ACC112 (cell line): ENCODE measurements around the gene ZSCAN22.
"Not testable (repeated sequence)": the region's sequence is repeated elsewhere in the genome, so short reads cannot be mapped to it uniquely, and the experiment has no call there.

Source experiments
- H2AFZ ChIP-seq: fragments of 200-600 bp; sonication (generic); one replicate; pipeline ENCODE4 v1.6.0; 2017; ENCODE audit warnings: antibody characterized with exemption, low read length; ENCODE audit not compliant: unreplicated experiment
- H3K27ac ChIP-seq: fragments of 200-600 bp; sonication (generic); 2 replicates; pipeline ENCODE4 v1.5.1; 2014; ENCODE audit warnings: low read depth, mild to moderate bottlenecking, antibody characterized with exemption, low read length, moderate library complexity
- H3K27me3 ChIP-seq: fragments of 200-600 bp; sonication (generic); 2 replicates; pipeline ENCODE4 v1.6.1; 2014; ENCODE audit warnings: mild to moderate bottlenecking, antibody characterized with exemption, low read length, moderate library complexity, mixed read lengths; ENCODE audit not compliant: insufficient read depth
- H3K36me3 ChIP-seq: fragments of 200-600 bp; sonication (generic); 2 replicates; pipeline ENCODE4 v1.6.1; 2016; ENCODE audit warnings: mild to moderate bottlenecking, antibody characterized with exemption, low read length, moderate library complexity, mixed read lengths; ENCODE audit not compliant: insufficient read depth
- H3K4me1 ChIP-seq: fragments of 200-600 bp; sonication (generic); one replicate; pipeline ENCODE4 v1.6.1; 2016; ENCODE audit warnings: low read length, mixed read lengths; ENCODE audit not compliant: insufficient read depth, unreplicated experiment, control insufficient read depth
- H3K4me3 ChIP-seq: fragments of 200-600 bp; sonication (generic); 2 replicates; pipeline ENCODE4 v1.5.1; 2014; ENCODE audit warnings: mild to moderate bottlenecking, low read depth, low read length
- H3K79me2 ChIP-seq: fragments of 200-600 bp; sonication (generic); one replicate; pipeline ENCODE4 v1.6.0; 2016; ENCODE audit warnings: low read length; ENCODE audit not compliant: control insufficient read depth, unreplicated experiment, insufficient read depth

ZSCAN22 gene

GRCh38 chr19:58362272-58362994, 35.6 kb downstream of the ZSCAN22 start, which contains the start of gene ZNF497:
TSS of gene ZNF497 (minus strand) at chr19:58362751. CDS start at chr19:58357635, 5,116 bp downstream.
- H3K27me3 ChIP-seq = no peaks in the 10 kb centered on the region
- peak within 1 kb of the TSS; percentile 94 for H2AFZ ChIP-seq
- H3K4me1 ChIP-seq = no peaks in the 10 kb centered on the region
- peak within 1 kb of the TSS; percentile 89 for H3K27ac ChIP-seq
- H3K4me3 ChIP-seq = peak within 1 kb of the TSS; percentile 92
- H3K36me3 ChIP-seq = no peaks in the 10 kb centered on the region
- no peaks in the 10 kb centered on the region for H3K79me2 ChIP-seq

DNA sequence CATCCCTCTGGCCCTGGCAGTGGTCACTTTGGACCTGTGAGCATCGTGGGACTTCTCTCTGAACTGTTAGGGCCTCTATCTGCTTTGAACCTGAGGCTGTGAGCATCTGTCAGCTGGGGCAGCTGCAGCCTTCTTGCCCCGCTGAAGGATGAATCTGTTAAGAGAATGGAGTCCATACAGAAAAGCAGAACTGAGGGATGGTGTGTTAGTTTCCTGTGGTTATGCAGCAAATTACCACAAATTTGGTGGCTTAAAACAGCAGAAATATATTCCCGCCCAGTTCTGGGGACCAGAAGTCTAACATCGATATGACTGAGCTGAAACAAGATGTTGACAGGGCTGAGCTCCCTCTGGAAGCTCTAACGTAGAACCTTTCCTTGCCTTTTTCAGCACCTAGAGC, 37.4 kb downstream of the ZSCAN22 start:
- H2AFZ ChIP-seq = no peak overlapping the region

GRCh38 chr19:58366585-58367430, 40.0 kb downstream of the ZSCAN22 start:
- no peaks in the 10 kb centered on the region for H3K36me3 ChIP-seq
- H3K27me3 ChIP-seq = no peaks in the 10 kb centered on the region
- H3K4me1 ChIP-seq = no peaks in the 10 kb centered on the region
- no peak overlapping the region for H2AFZ ChIP-seq
- no peaks in the 10 kb centered on the region for H3K79me2 ChIP-seq
- H3K27ac ChIP-seq = no peak overlapping the region
- no peak overlapping the region for H3K4me3 ChIP-seq

More for the DNA sequence above, 37.4 kb downstream of the ZSCAN22 start:
- Histone ChIP-seq H3K27ac (no peak overlapping the region), H3K79me2 (no peaks in the 10 kb centered on the region), H3K27me3 (no peaks in the 10 kb centered on the region), H3K36me3 (no peaks in the 10 kb centered on the region), H3K4me1 (no peaks in the 10 kb centered on the region), H3K4me3 (no peak overlapping the region)

DNA sequence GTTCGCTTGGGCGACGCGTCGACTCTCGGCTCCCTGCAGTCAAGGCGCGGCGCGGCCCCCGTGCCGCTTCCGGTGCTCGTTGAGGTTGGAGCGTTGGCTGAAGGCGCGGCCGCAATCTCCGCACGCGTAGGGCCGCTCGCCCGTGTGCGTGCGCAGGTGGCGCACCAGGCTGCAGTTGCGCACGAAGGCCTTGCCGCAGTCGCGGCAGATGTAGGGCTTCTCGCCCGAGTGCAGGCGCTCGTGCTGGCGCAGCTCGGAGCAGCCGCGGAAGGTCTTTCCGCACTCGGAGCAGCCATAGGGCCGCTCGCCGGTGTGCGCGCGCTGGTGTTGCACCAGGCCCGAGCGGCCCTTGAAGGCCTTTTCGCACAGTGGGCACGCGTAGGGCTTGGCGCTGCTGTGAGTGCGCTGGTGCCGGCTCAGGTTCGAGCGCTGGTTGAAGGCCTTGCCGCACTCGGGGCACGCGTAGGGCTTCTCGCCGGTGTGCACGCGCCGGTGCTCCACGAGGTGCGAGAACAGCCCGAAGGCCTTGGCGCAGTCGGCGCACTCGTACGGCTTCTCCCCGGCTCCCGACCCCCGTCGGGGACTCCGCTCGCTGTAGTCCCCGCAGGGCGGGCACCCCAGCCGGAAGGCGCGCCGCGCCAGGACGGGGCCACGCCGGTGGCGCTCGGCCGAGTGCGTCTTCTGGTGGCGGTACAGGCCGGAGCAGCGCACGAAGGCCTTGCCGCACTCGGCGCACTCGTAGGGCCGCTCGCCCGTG, 41.1 kb downstream of the ZSCAN22 start:
- Histone ChIP-seq H3K4me3 (no peak overlapping the region), H3K27me3 (no peaks in the 10 kb centered on the region)

DNA sequence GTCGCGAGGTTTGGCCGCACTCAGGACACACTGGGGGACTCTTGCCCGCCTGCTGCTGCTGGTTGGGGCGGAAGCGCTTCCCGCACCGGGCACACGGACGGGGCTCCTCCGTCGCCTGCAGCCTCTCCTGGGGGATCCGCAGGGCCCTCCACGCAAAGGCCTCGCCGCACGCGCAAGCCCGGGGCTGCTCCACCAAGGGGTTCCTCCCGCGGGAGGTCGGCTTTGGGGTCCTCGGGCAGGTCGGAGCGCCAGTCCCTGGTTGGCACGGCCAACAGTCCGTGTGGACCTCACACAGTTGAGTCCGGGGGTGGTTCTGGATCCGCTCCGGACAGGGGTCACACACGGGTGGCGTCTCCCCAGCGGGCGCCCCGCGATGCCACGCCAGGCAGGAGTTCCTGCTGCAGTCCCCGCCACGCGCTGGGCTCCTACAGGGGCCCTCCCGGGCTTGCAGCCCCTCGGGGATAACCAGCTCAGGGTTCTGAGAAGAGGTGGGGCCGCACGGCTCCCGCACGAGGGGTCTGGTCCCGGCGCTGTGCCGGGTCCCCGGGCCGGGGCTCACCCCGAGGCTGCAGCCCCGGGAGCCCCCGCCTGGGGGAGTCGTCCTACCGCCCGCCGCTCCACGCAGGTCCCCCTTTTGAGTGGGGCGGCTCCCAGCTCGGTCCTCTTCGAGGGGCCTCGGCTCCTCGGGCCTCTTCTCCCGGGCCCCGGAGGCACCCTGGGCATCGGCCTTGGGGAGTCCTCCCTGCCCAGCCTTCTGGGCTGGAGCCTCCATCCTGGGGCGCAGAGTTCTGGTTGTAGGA, 42.0 kb downstream of the ZSCAN22 start:
- H2AFZ ChIP-seq = no peak overlapping the region
- no peaks in the 10 kb centered on the region for H3K36me3 ChIP-seq
- no peaks in the 10 kb centered on the region for H3K4me1 ChIP-seq
- H3K27ac ChIP-seq = no peak overlapping the region
- no peaks in the 10 kb centered on the region for H3K79me2 ChIP-seq
- no peaks in the 10 kb centered on the region for H3K27me3 ChIP-seq
- no peak overlapping the region for H3K4me3 ChIP-seq

More for the DNA sequence above, 41.1 kb downstream of the ZSCAN22 start:
- H3K36me3 ChIP-seq = no peaks in the 10 kb centered on the region
- H3K27ac ChIP-seq = no peak overlapping the region
- no peaks in the 10 kb centered on the region for H3K79me2 ChIP-seq
- no peak overlapping the region for H2AFZ ChIP-seq
- H3K4me1 ChIP-seq = no peaks in the 10 kb centered on the region

DNA sequence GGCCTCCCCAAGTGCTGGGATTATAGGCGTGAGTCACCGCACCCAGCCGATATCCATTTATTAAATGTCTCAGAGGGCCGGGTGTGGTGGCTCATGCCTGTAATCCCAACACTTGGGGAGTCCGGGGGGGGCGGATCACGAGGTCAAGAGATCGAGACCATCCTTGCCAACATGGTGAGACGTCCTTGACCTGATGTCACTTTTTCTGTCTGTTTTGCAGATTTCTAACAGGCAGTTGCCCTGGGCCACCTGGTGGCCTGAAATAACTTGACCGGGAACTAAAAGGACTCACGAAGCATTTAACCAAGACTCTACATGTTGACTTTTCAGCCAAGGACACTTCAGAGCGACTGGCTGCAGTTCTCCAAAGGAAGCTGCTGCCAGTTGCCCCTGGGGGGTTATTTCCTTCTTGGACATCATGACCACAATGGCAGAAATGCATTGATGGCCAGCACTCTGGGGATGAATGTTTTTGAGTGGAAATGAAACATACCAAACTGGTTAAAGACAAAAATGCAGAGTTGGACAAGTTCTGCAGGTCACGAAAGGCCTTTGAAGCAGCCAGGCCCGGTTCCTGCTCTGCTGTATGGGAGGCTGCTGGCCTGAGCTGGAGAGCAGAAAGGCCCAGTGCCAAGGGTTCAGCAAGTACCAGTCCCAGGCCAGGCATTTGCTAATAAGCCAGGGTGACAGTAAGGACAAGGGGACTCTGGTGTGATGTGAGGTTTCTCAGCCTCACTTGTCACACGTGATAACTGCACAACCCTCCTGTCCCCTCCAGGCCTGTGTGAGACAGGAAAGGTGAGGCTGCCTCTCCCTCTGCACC, 45.7 kb downstream of the ZSCAN22 start:
- no peak overlapping the region for H3K4me3 ChIP-seq
- no peaks in the 10 kb centered on the region for H3K36me3 ChIP-seq
- no peaks in the 10 kb centered on the region for H3K27me3 ChIP-seq
- no peak overlapping the region for H2AFZ ChIP-seq
- no peaks in the 10 kb centered on the region for H3K79me2 ChIP-seq
- no peak overlapping the region for H3K27ac ChIP-seq
- H3K4me1 ChIP-seq = peaks cover 2% of the 10 kb centered on the region

DNA sequence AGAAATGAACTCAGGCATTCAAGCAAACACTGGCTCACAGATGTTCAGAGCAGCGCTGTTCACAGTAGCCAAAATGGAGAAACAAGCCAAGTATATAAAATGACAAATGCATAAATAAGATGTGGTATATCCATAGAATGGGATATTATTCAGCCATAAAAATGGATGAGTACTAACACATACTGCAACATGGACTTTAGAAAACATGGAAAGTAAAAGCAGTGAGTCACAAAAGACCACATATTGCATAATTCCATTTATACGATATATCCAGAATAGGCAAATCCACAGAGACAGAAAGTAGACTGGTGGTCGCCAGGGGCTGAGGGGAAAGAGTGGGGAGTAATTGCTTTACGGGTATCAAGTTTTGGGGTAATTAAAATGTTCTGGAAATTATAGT, 47.4 kb downstream of the ZSCAN22 start:
- H3K79me2 ChIP-seq = no peaks in the 10 kb centered on the region
- peaks cover 2% of the 10 kb centered on the region for H3K4me1 ChIP-seq
- H2AFZ ChIP-seq = no peak overlapping the region
- no peaks in the 10 kb centered on the region for H3K27me3 ChIP-seq
- no peaks in the 10 kb centered on the region for H3K36me3 ChIP-seq
- no peak overlapping the region for H3K4me3 ChIP-seq
- no peak overlapping the region for H3K27ac ChIP-seq

GRCh38 chr19:58376724-58377123, 49.9 kb downstream of the ZSCAN22 start:
- not testable (repeated sequence) for H3K36me3 ChIP-seq, H2AFZ ChIP-seq, H3K4me3 ChIP-seq, H3K4me1 ChIP-seq, H3K79me2 ChIP-seq, H3K27me3 ChIP-seq, H3K27ac ChIP-seq

DNA sequence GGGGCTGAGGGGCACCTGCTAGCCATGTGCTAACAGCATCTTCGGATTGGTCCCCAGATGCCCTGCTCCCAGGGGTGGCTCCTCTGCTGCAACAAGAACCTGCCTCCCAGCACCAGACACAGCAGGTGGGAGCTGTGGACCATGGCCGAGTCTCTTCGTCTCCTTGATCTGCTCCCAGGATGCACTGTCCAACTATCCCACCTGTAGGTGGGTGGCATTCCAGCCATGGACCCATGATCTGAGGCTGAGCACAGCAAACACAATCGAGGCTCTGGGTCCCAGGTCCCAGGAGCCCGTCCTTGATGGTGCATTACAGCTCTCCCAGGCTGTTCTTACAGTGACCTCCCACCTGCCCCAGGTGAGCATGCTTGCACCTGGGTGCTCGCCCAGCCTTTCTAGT, 52.5 kb downstream of the ZSCAN22 start:
- Histone ChIP-seq H3K4me1 (peaks cover 8% of the 10 kb centered on the region), H3K79me2 (no peaks in the 10 kb centered on the region), H3K4me3 (peak overlapping the region; percentile 97; the same call in 1 of the 2 replicates), H3K27me3 (no peaks in the 10 kb centered on the region), H3K36me3 (no peaks in the 10 kb centered on the region), H3K27ac (no peak overlapping the region), H2AFZ (no peak overlapping the region)
